Mucosa of rectum (tissue), 2 donors: ENCODE measurements around the gene PPP1R11.

Experiments
- H3K27ac ChIP-seq, 2 donors: one replicate each; pipeline ENCODE4 v1.7.0; 2013; ENCODE audit warnings: inconsistent platforms in 2 of 2, low read depth in 2 of 2, low read length in 2 of 2
- H3K27me3 ChIP-seq, 2 donors: one replicate each; pipeline ENCODE4 v1.7.0; 2013; ENCODE audit warnings: low read length in 2 of 2; ENCODE audit not compliant: control insufficient read depth in 2 of 2, insufficient read depth in 2 of 2
- H3K36me3 ChIP-seq, 2 donors: one replicate each; pipeline ENCODE4 v1.7.0; 2013; ENCODE audit warnings: low read length in 2 of 2; ENCODE audit not compliant: control insufficient read depth in 2 of 2, insufficient read depth in 2 of 2
- H3K4me1 ChIP-seq, 2 donors: one replicate each; pipeline ENCODE4 v1.7.0; 2013; ENCODE audit warnings: low read length in 2 of 2, mild to moderate bottlenecking in 1 of 2; ENCODE audit not compliant: control insufficient read depth in 2 of 2, insufficient read depth in 2 of 2
- H3K4me3 ChIP-seq, 2 donors: one replicate each; pipeline ENCODE4 v1.7.0; 2013; ENCODE audit warnings: low read length in 2 of 2
- H3K9ac ChIP-seq, 2 donors: one replicate each; pipeline ENCODE4 v1.7.0; 2013; ENCODE audit warnings: low read length in 2 of 2, low read depth in 1 of 2, mild to moderate bottlenecking in 1 of 2
- H3K9me3 ChIP-seq, 2 donors: one replicate each; pipeline ENCODE4 v1.7.0; 2013; ENCODE audit warnings: low read length in 2 of 2; ENCODE audit not compliant: control insufficient read depth in 2 of 2
- donor health status: healthy.
- donor health status: Normal muscosa, but diverticular disease.

Gene PPP1R11

GRCh38 chr6:30073489-30074235 lies 6.7 kb downstream of the PPP1R11 start:
- peaks cover 12 to 14% of the 10 kb centered on the region in 2 donors for H3K36me3 ChIP-seq
- peak overlapping the region in 1 of 2 donors; percentile 45 for H3K4me3 ChIP-seq
- H3K4me1 ChIP-seq = peaks cover 11 to 19% of the 10 kb centered on the region in 2 donors
- no peak overlapping the region for H3K9ac ChIP-seq
- H3K27ac ChIP-seq = no peak overlapping the region
- peaks cover 38 to 47% of the 10 kb centered on the region in 2 donors for H3K27me3 ChIP-seq
- no peaks in the 10 kb centered on the region for H3K9me3 ChIP-seq

- no peaks in the 10 kb centered on the region for H3K9me3 ChIP-seq
- H3K4me1 ChIP-seq = peaks cover 11 to 19% of the 10 kb centered on the region in 2 donors
- H3K27ac ChIP-seq = no peak overlapping the region
- peaks cover 39 to 51% of the 10 kb centered on the region in 2 donors for H3K27me3 ChIP-seq
- H3K36me3 ChIP-seq = peaks cover 5 to 8% of the 10 kb centered on the region in 2 donors
- peak overlapping the region in 1 of 2 donors; percentile 58 for H3K9ac ChIP-seq
- H3K4me3 ChIP-seq = peak overlapping the region; percentile 45 to 51
Measured at GRCh38 chr6:30074331-30075093, 7.5 kb downstream of the PPP1R11 start.

GRCh38 chr6:30075094-30075789 lies 8.2 kb downstream of the PPP1R11 start, which contains the start of gene RNF39:
Gene RNF39, minus strand, starts transcription at chr6:30075769. Its CDS starts 184 bp downstream, at chr6:30075585.
- Histone ChIP-seq H3K36me3 (peaks cover 0 to under 1% of the 10 kb centered on the region in 2 donors), H3K4me1 (peaks cover 11 to 19% of the 10 kb centered on the region in 2 donors), H3K27me3 (peaks cover 39 to 53% of the 10 kb centered on the region in 2 donors), H3K9me3 (no peaks in the 10 kb centered on the region), H3K4me3 (peak within 1 kb of the TSS; percentile 45 to 51), H3K9ac (peak within 1 kb of the TSS in 1 of 2 donors; percentile 58), H3K27ac (no peak within 1 kb of the TSS)

GRCh38 chr6:30075790-30076732 lies 9.1 kb downstream of the PPP1R11 start:
- no peak overlapping the region for H3K27ac ChIP-seq
- peaks cover 39 to 48% of the 10 kb centered on the region in 2 donors for H3K27me3 ChIP-seq
- H3K9ac ChIP-seq = peak overlapping the region in 1 of 2 donors; percentile 58
- peak overlapping the region; percentile 42 to 51 for H3K4me3 ChIP-seq
- peaks cover 11 to 19% of the 10 kb centered on the region in 2 donors for H3K4me1 ChIP-seq
- H3K36me3 ChIP-seq = no peaks in the 10 kb centered on the region
- no peaks in the 10 kb centered on the region for H3K9me3 ChIP-seq

- H3K9ac ChIP-seq = no peak overlapping the region
- no peak overlapping the region for H3K27ac ChIP-seq
- H3K27me3 ChIP-seq = peaks cover 39 to 43% of the 10 kb centered on the region in 2 donors
- H3K36me3 ChIP-seq = no peaks in the 10 kb centered on the region
- no peaks in the 10 kb centered on the region for H3K9me3 ChIP-seq
- peaks cover 11 to 19% of the 10 kb centered on the region in 2 donors for H3K4me1 ChIP-seq
- H3K4me3 ChIP-seq = no peak overlapping the region
Measured at GRCh38 chr6:30077218-30077617, 10.2 kb downstream of the PPP1R11 start.

- H3K4me1 ChIP-seq = peaks cover 6 to 12% of the 10 kb centered on the region in 2 donors
- no peak overlapping the region for H3K9ac ChIP-seq
- no peaks in the 10 kb centered on the region for H3K9me3 ChIP-seq
- H3K27me3 ChIP-seq = peaks cover 4 to 7% of the 10 kb centered on the region in 2 donors
- H3K36me3 ChIP-seq = no peaks in the 10 kb centered on the region
- no peak overlapping the region for H3K27ac ChIP-seq
- H3K4me3 ChIP-seq = no peak overlapping the region
Measured at GRCh38 chr6:30087876-30088275, 20.9 kb downstream of the PPP1R11 start.

- H3K4me3 ChIP-seq = peak overlapping the region in 1 of 2 donors; percentile 1
- peak overlapping the region in 1 of 2 donors; percentile 36 for H3K9ac ChIP-seq
- peaks cover 4 to 7% of the 10 kb centered on the region in 2 donors for H3K27me3 ChIP-seq
- peaks cover 6 to 12% of the 10 kb centered on the region in 2 donors for H3K4me1 ChIP-seq
- H3K36me3 ChIP-seq = no peaks in the 10 kb centered on the region
- H3K27ac ChIP-seq = peak overlapping the region; percentile 68 to 78
- no peaks in the 10 kb centered on the region for H3K9me3 ChIP-seq
Measured at GRCh38 chr6:30091577-30092381, 24.8 kb downstream of the PPP1R11 start.

GRCh38 chr6:30092852-30093543 lies 26.0 kb downstream of the PPP1R11 start:
- peaks cover 3 to 5% of the 10 kb centered on the region in 2 donors for H3K27me3 ChIP-seq
- H3K9ac ChIP-seq = no peak overlapping the region
- H3K36me3 ChIP-seq = no peaks in the 10 kb centered on the region
- peaks cover 6 to 16% of the 10 kb centered on the region in 2 donors for H3K4me1 ChIP-seq
- H3K27ac ChIP-seq = no peak overlapping the region
- no peaks in the 10 kb centered on the region for H3K9me3 ChIP-seq
- H3K4me3 ChIP-seq = no peak overlapping the region
